HG03575 (cell line): Measurements from ENCODE around the gene ERC1.
"Not testable (repeated sequence)": the region's sequence is repeated elsewhere in the genome, so short reads cannot be mapped to it uniquely, and the experiment has no call there.

Experiments used
- ATAC-seq: cut with Tn5 transposase; IDR thresholded peaks from one replicate; pipeline ENCODE4 v1.9.1; 2021; ENCODE audit not compliant: unreplicated experiment, insufficient number of reproducible peaks, low FRiP score; ENCODE audit errors: extremely low read depth

The ERC1 gene

GRCh38 chr12:1351926-1352325, 360.9 kb downstream of the ERC1 start:
- ATAC-seq, result no peak

DNA sequence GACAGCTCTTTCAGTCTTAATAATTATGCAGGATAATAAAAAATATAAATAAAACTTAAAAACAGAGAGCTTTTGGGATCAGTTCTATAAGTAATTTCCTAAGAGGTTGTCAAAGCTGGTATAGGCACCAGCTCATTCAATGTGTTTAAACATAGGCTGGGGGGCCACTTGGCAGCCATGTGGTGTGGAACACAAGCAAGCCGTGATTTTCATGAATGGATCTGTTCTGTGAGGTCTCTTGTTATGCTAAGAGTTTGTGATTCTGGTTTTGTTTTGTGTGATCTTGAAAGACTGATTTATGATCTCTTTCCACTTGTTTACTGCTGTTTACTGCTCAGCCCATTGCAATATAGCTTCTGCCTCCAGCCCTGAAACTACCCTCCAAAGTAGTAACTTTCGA, 362.4 kb downstream of the ERC1 start:
- no peak for ATAC-seq

DNA sequence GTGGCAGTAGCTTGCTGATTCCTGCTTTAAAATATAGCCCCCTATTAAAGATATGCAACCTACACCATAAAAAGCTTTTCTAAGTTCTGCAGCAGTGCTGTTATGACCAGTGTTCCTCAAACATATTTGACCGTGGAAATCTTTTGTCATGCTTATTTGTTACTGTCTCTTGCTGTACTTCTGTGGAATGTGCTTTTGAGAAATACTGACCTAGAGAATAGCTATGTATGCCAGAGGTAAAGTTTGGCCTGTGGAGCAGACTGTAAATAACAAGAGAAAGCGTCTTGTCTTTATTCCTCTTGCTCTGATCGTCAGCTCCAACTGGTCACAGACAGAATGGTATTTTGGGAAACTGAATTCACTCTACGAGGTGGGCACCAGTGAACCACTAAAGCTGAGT, 364.4 kb downstream of the ERC1 start:
- ATAC-seq, result no peak

GRCh38 chr12:1355871-1356270, 364.8 kb downstream of the ERC1 start:
- not testable (repeated sequence) for ATAC-seq

GRCh38 chr12:1356285-1356684, 365.3 kb downstream of the ERC1 start:
- ATAC-seq, result no peak

DNA sequence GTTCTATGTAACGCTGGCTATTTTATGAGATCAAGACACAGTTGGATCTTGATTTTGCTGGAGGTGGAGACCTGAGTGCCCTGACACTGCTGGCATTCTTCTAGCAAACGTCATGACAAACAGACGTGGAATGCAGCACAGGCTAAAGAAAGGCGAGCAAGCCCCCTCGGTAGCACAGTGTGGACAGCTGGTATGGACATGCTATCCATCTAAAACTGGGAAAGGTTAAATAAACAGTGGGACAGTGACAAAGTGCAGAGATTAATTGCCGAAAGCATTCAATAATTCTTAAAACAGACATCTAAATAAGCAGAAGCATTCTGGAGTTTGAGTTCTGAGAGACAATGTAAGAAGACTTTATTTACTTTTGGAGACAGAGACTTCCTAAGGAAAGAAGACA, 366.1 kb downstream of the ERC1 start:
- no peak for ATAC-seq

DNA sequence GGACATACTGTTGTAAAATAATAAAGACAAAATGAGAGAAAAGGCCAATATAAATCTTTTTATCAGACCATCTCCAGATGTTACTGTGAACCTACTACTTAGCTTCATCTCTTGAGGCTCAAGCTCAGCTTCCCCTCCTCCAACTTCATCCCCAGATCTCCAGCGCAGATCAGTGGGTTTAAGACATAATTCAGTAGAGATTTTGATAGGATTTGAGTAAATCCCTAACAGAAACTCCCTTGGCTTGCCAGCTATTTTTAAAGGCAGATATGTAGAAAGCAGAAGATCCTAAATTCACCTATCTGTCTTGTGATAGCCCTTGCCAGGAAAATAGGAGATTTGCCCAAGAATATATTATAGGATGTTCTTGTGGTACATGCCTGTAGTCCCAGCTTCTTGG, 366.7 kb downstream of the ERC1 start:
- no peak for ATAC-seq

DNA sequence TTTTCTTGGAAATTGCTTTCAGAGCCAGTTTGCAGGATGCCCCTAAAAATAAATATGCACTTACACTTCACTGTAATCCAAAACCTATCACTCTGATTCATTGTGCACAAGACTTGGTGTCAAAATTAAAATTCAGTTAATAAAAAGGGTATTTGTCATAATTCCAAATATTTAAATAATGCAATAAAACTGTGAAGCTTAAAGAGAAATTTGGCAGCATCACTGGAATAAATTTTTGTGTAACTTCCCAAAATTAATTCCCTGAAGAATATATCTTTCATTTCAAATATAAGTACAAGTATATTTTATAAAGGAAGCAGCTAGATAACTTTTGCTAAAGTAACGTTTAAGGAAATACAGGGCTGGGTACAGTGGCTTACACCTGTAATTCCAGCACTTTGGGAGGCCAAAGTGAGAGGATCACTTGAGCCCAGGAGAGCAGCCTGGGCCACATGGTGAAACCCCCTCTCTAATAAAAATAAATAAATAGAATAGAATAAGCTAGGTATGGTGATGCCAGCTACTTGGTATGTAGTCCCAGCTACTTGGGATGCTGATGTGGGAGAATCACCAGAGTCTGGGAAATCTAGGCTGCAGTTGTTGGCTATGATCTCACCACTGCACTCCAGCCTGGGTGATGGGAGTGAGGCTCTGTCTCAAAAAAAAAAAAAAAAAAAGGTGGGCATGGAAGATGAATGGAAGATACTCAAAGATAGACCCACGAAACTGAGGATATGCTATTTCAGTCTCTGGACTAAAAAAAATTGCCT, 369.6 kb downstream of the ERC1 start:
- no peak for ATAC-seq

DNA sequence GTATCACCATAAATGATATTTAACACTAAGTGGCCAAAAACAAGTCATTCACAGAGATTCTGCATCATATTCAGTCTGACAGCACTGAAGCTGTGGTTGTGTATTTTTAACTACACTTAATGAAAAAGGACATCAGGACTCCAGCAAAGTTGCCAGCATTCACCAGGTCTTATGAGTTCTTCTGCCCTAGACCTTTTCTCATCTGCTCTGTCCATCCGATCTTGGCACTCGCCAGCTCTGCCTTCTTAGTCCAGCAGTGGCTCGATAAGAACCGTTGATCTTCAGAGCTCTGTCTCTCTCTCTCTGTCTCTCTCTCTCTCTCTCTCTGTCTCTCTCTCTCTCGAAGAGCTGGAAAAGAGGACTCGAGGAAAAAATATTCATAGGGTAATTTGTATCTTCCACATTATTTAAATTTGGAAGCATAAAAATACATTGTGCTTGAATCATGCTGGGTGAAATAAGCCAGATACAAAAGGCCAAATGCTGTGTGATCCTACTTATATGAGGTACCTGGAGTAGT, 371.2 kb downstream of the ERC1 start:
- ATAC-seq, result no peak

- ATAC-seq, result no peak
Observed at GRCh38 chr12:1365703-1366102, 374.7 kb downstream of the ERC1 start.

- no peak for ATAC-seq
Observed at GRCh38 chr12:1367331-1368291, 376.6 kb downstream of the ERC1 start.

GRCh38 chr12:1369460-1369859, 378.4 kb downstream of the ERC1 start:
- no peak for ATAC-seq

GRCh38 chr12:1369938-1370500, 379.0 kb downstream of the ERC1 start:
- no peak for ATAC-seq

GRCh38 chr12:1373901-1374735, 383.1 kb downstream of the ERC1 start:
- no peak for ATAC-seq

DNA sequence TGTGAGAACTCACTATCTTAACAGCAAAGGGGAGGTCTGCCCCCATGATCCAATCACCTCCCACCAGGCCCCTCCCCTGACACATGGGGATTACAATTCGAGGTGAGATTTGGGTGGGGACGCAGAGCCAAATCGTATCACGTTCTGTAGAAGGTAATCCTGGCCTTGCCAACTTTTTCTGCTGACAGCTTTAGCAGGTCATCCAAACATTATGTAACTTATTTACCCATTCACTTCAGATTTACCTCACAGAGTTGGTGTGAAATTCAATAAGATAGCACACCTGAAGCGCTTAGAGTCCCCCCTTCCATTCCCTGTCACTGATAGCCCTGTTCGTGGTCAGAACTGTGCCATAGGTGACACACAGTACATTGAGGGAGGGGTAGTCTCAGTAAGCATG, 384.3 kb downstream of the ERC1 start:
- ATAC-seq, result no peak

DNA sequence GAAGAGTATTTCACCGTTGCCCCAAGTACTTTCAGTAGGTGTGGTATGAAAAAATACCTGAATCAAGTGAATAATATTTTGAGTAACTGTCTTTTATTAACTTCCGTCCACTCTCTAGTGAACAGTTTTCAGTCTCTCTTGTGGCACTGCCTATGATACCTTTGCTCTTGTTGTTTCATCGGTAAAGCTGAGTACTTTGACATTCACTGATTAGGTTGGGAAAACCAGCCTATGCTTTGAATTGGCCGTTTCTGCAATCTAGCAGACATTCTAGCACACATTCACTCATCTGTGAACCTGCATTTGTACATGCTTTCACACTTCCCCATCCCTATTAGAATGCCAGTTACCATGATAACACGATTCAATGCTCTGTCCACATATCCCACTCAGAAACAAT, 386.1 kb downstream of the ERC1 start:
- no peak for ATAC-seq

GRCh38 chr12:1377681-1378080, 386.7 kb downstream of the ERC1 start:
- no peak for ATAC-seq

GRCh38 chr12:1380171-1380851, 389.3 kb downstream of the ERC1 start:
- no peak for ATAC-seq
